Endothelial cell of umbilical vein (primary cell): ENCODE results near the gene ZNF688. TPM values are rescaled to one million over a fixed set of nuclear protein-coding genes. Genes with fewer than 3 reads are reported as not detected.

ENCODE experiments used
- BruUV-seq: library from RNA; stranded (reverse); fragments of 400-500 nt; replicated peaks from 2 replicates; lab custom pipeline; 2021; lab: Mats Ljungman, UMichigan
- CTCF ChIA-PET: fragments of 300-600, 350-600 bp; sonication (Branson Sonifier 250); formaldehyde crosslinking; loops from one replicate; lab custom pipeline; 2021; ENCODE audit warnings: antibody characterized with exemption, inconsistent platforms; lab: Charles Lee
- POLR2A ChIA-PET: fragments of 300-600, 350-600 bp; sonication (Branson Sonifier 250); formaldehyde crosslinking; loops from one replicate; lab custom pipeline; 2021; ENCODE audit warnings: antibody characterized with exemption, inconsistent platforms; lab: Charles Lee
- DNase-seq: peaks from one replicate; pipeline ENCODE4 v3.0.0-alpha.2; 2011; ENCODE audit warnings: low read depth, low spot score
- FAIRE-seq: peaks from 2 replicates; lab custom pipeline; 2011; peaks lifted over from hg19 to GRCh38; lab: Jason Lieb, UNC
- H2AFZ ChIP-seq: 2 replicates; pipeline ENCODE4 v1.6.0; 2012; ENCODE audit warnings: low read depth, low read length, control low read depth, inconsistent platforms
- H3K27ac ChIP-seq: 2 replicates; pipeline ENCODE4 v1.5.1; 2011; ENCODE audit warnings: low read depth, mild to moderate bottlenecking, control low read depth, low read length, moderate library complexity; ENCODE audit not compliant: insufficient read depth
- H3K27me3 ChIP-seq, 2 experiments: 2 replicates each; pipeline versions ENCODE4 v1.6.0 to v1.6.1; 2011; ENCODE audit warnings: low read length in 2 of 2, mixed read lengths in 1 of 2; ENCODE audit not compliant: control insufficient read depth in 2 of 2, insufficient read depth in 2 of 2
- H3K36me3 ChIP-seq, 2 experiments: 2 replicates in 1 of 2; 3 replicates in 1 of 2; pipeline ENCODE4 v1.5.1; 2011; ENCODE audit warnings: low read length in 2 of 2, mild to moderate bottlenecking in 1 of 2, moderate library complexity in 1 of 2; ENCODE audit not compliant: control insufficient read depth in 2 of 2, insufficient read depth in 2 of 2; ENCODE audit errors: extremely low read depth in 1 of 2
- H3K4me1 ChIP-seq: 3 replicates; pipeline ENCODE4 v1.5.1; 2011; ENCODE audit warnings: mild to moderate bottlenecking, low read length; ENCODE audit not compliant: control insufficient read depth, insufficient read depth; ENCODE audit errors: extremely low read depth
- H3K4me2 ChIP-seq: 2 replicates; pipeline ENCODE4 v1.6.1; 2011; ENCODE audit warnings: low read length, control low read depth, mixed read lengths; ENCODE audit not compliant: insufficient read depth
- H3K4me3 ChIP-seq, 3 experiments: fragments of 200-600 bp in 1 of 3; sonication (generic), shearing (Covaris generic) in 1 of 3; replicated peaks in 1 of 3; 2 replicates each; pipeline ENCODE4 v1.5.1; 2011 to 2016; ENCODE audit warnings: control low read depth in 3 of 3, low read length in 3 of 3, mild to moderate bottlenecking in 2 of 3, inconsistent platforms in 1 of 3, low read depth in 1 of 3, moderate library complexity in 1 of 3; ENCODE audit not compliant: insufficient read depth in 1 of 3
- H3K79me2 ChIP-seq: 2 replicates; pipeline ENCODE4 v1.6.0; 2012; ENCODE audit warnings: low read length, inconsistent platforms; ENCODE audit not compliant: control insufficient read depth, insufficient read depth
- H3K9ac ChIP-seq: replicated peaks from 2 replicates; pipeline ENCODE3; 2011; ENCODE audit warnings: low read length, control low read depth; ENCODE audit not compliant: insufficient read depth; ENCODE audit errors: extremely low read depth
- H3K9me1 ChIP-seq: replicated peaks from 3 replicates; pipeline ENCODE4 v1.6.0; 2011; ENCODE audit warnings: mild to moderate bottlenecking, low read length; ENCODE audit not compliant: control insufficient read depth, insufficient read depth; ENCODE audit errors: extremely low read depth
- H3K9me3 ChIP-seq: replicated peaks from 2 replicates; pipeline ENCODE4 v1.5.1; 2012; ENCODE audit warnings: low read length, inconsistent platforms; ENCODE audit not compliant: control insufficient read depth, insufficient read depth
- H4K20me1 ChIP-seq: replicated peaks from 2 replicates; pipeline ENCODE3; 2011; ENCODE audit warnings: mild to moderate bottlenecking, low read length; ENCODE audit not compliant: control insufficient read depth, insufficient read depth; ENCODE audit errors: extremely low read depth
- CTCF ChIP-seq, 2 donors: IDR thresholded peaks; 1 replicate in 1 of 2; 2 replicates in 1 of 2; pipeline ENCODE4 v1.5.1; 2011; ENCODE audit warnings: low read length in 2 of 2, mild to moderate bottlenecking in 2 of 2, moderate library complexity in 2 of 2, control low read depth in 1 of 2, inconsistent platforms in 1 of 2, low read depth in 1 of 2; ENCODE audit not compliant: insufficient read depth in 1 of 2; ENCODE audit errors: extremely low read depth in 1 of 2
- EZH2 ChIP-seq: IDR thresholded peaks from 2 replicates; pipeline ENCODE4 v1.6.1; 2012; ENCODE audit warnings: borderline replicate concordance, low read depth, mild to moderate bottlenecking, moderate library complexity, low read length, inconsistent platforms; ENCODE audit not compliant: severe bottlenecking
- FOS ChIP-seq: IDR thresholded peaks from 2 replicates; pipeline ENCODE4 v1.6.1; 2011; ENCODE audit warnings: mild to moderate bottlenecking, low read length, moderate library complexity, borderline replicate concordance; ENCODE audit not compliant: insufficient read depth
- GATA2 ChIP-seq: IDR thresholded peaks from 2 replicates; pipeline ENCODE4 v1.7.0; 2011; ENCODE audit warnings: low read depth, mild to moderate bottlenecking, moderate library complexity, mixed read lengths, low read length; ENCODE audit not compliant: insufficient read length, insufficient read depth
- MYC ChIP-seq: IDR thresholded peaks from one replicate; pipeline ENCODE4 v1.6.1; 2011; ENCODE audit warnings: mild to moderate bottlenecking, low read depth, low read length
- POLR2A ChIP-seq: IDR thresholded peaks from 2 replicates; pipeline ENCODE4 v1.6.1; 2012; ENCODE audit warnings: low read depth, mild to moderate bottlenecking, control low read depth, low read length
- POLR2AphosphoS5 ChIP-seq: IDR thresholded peaks from 2 replicates; pipeline ENCODE4 v1.6.1; 2012; ENCODE audit warnings: low read depth, mild to moderate bottlenecking, control low read depth, low read length, moderate library complexity; ENCODE audit not compliant: insufficient read depth
- dilution Hi-C: fragments of 300-500 bp; cut with MboI; formaldehyde crosslinking; loops from one replicate; pipeline ENCODE4 v1.15.0; 2019; ENCODE audit warnings: low sequenced_read_pairs; ENCODE audit not compliant: extremely low pct_ligation_motif_present
- intact Hi-C: fragments of 100-400 bp; cut with micrococcal nuclease; formaldehyde crosslinking; loops from one replicate; pipeline ENCODE4 v1.10.0; 2022
- polyA plus RNA-seq, 4 experiments: library from polyadenylated mRNA; depleted of rRNA in 3 of 4; stranded (reverse) in 3 of 4; unstranded in 1 of 4; fragments of >200 nt; gene quantifications; 2 replicates each; pipeline versions ENCODE4 v1.2.1 to v1.2.3, GENCODE V29; 2011 to 2012; ENCODE audit warnings: missing spikeins in 1 of 4
- total RNA-seq: library from RNA; stranded (reverse); gene quantifications from 2 replicates; pipeline ENCODE4 v1.2.3, GENCODE V29; 2021

The ZNF688 gene
- total and polyA plus RNA-seq, 2 donors (not counting 3 experiments of a cell fraction or from before 2014, with no cell fraction given): 5.4 to 10.9 TPM

- no peaks in the 10 kb centered on the region for H3K36me3 ChIP-seq
- no peak overlapping the region for H3K27ac ChIP-seq
- no peak overlapping the region for H3K4me2 ChIP-seq
- no peak for TF ChIP-seq MYC
- TF ChIP-seq FOS: no peak
- BruUV-seq: no TSS peak
- no peaks in the 10 kb centered on the region for H3K9me3 ChIP-seq
- no peaks in the 10 kb centered on the region for H3K27me3 ChIP-seq
- no peaks in the 10 kb centered on the region for H4K20me1 ChIP-seq
- ChIA-PET POLR2A (interaction anchor here (1.3 kb wide), 1 partner anchor 34 kb away, joined by 3 read pairs; the partner anchor contains the start of gene ZNF764), CTCF (interaction anchor here (1.0 to 1.5 kb wide), 4 partner anchors 10 to 95 kb away, joined by 3 to 5 read pairs (median 4); partner anchors contain the start of genes DCTPP1 and ZNF747)
- no peaks in the 10 kb centered on the region for H3K9me1 ChIP-seq
- H3K9ac ChIP-seq: no peak overlapping the region
- no peak overlapping the region for H3K4me3 ChIP-seq
- dilution Hi-C loops: no loop called here
- no peak for FAIRE-seq
- H2AFZ ChIP-seq: no peak overlapping the region
- no peak for DNase-seq
- peaks cover 4% of the 10 kb centered on the region for H3K4me1 ChIP-seq
- intact Hi-C loops: loop anchor here (5.0 kb wide), 2 partner anchors 132 to 172 kb away; partner anchors contain the start of genes FBRS and SRCAP
- no peaks in the 10 kb centered on the region for H3K79me2 ChIP-seq
These were observed 46.6 kb downstream of the ZNF688 start for GRCh38 chr16:30524575-30525568.

- ChIA-PET CTCF (interaction anchor here (2.4 kb wide), 1 partner anchor 12 kb away, joined by 5 read pairs; no protein-coding TSS in a partner anchor), POLR2A (no interaction called here)
- H3K4me3 ChIP-seq: no peak overlapping the region
- intact Hi-C loops: no loop called here
- no peaks in the 10 kb centered on the region for H4K20me1 ChIP-seq
- no peaks in the 10 kb centered on the region for H3K36me3 ChIP-seq
- no TSS peak for BruUV-seq
- DNase-seq (no peak), FAIRE-seq (no peak)
- TF ChIP-seq FOS (no peak), CTCF (IDR thresholded peaks at IDR 0.05; ENCODE audit: extremely low read depth in 1 of 2, insufficient read depth in 1 of 2, low read depth in 1 of 2, low read length in 2 of 2) (no peak), MYC (no peak), POLR2A (peak; percentile 57), GATA2 (no peak), POLR2AphosphoS5 (no peak), EZH2 (no peak)
- no peak overlapping the region for H3K4me2 ChIP-seq
- dilution Hi-C loops: no loop called here
- H2AFZ ChIP-seq: no peak overlapping the region
- H3K79me2 ChIP-seq: no peaks in the 10 kb centered on the region
- H3K9me3 ChIP-seq: no peaks in the 10 kb centered on the region
- H3K27me3 ChIP-seq: no peaks in the 10 kb centered on the region
- no peak overlapping the region for H3K27ac ChIP-seq
- H3K9ac ChIP-seq: no peak overlapping the region
- peaks cover 4% of the 10 kb centered on the region for H3K4me1 ChIP-seq
- no peaks in the 10 kb centered on the region for H3K9me1 ChIP-seq
These were observed 47.5 kb downstream of the ZNF688 start for GRCh38 chr16:30523768-30524574.
